ENCODE data around the gene PKLR. TPM values are rescaled to one million over a fixed set of nuclear protein-coding genes. Genes with fewer than 3 reads are reported as not detected.
A peak's percentile ranks its signal among the peaks of the same experiment; 100 is the strongest.

The PKLR gene
- total and polyA plus RNA-seq, 2 of the 8 experiments (the other 6 are each of a cell fraction or from before 2014, with no cell fraction given): 2.3 to 7.5 TPM

- no peak overlapping the region for H3K9ac ChIP-seq (replicated peaks in 1 of 4; ENCODE audit: extremely low read depth in 1 of 4, low read depth in 3 of 4, low read length in 3 of 4)
- no peak overlapping the region for H3K56ac ChIP-seq (replicated peaks; ENCODE audit: insufficient read length, low read depth, low read length)
- peaks cover 4 to 34% (median 17%) of the 10 kb centered on the region in 4 experiments; a peak in 6 of 8 replicates for H3K36me3 ChIP-seq (ENCODE audit: control insufficient read depth in 2 of 4, insufficient read depth in 4 of 4, low read length in 3 of 4)
- peak in 1 of 2 experiments; percentile 73 for DNase-seq (ENCODE audit: low read depth in 1 of 2, low spot score in 2 of 2)
- peaks cover 8 to 26% (median 14%) of the 10 kb centered on the region in 4 experiments; a peak in 6 of 7 replicates for H3K4me1 ChIP-seq (replicated peaks in 1 of 4; ENCODE audit: control insufficient read depth in 3 of 4, insufficient read depth in 4 of 4, low read length in 3 of 4)
- POLR2A ChIA-PET (ENCODE audit: partially characterized antibody): interaction anchor here (0.6 to 4.0 kb wide), 17 partner anchors 10 to 128 kb away, joined by 3 to 21 read pairs (median 4); partner anchors contain the start of genes CLK2, HCN3, MTX1 and SCAMP3
- CTCF ChIA-PET (ENCODE audit: partially characterized antibody): interaction anchor here (0.6 to 15.0 kb wide), 14 partner anchors 15 to 285 kb away, joined by 3 to 227 read pairs (median 5); partner anchors contain the start of genes ENTREP3, FDPS, HCN3 and PKLR
- no peak overlapping the region; the same call in 1 of the 2 replicates for H3K18ac ChIP-seq (ENCODE audit: extremely low read depth, low read length)
- WGBS, 2 experiments (ENCODE audit: extremely low coverage in 1 of 2, insufficient coverage in 1 of 2, insufficient read length in 1 of 2, insufficient replicate concordance in 2 of 2, low coverage in 1 of 2, low lambda C conversion rate in 2 of 2, missing lambda C conversion rate in 1 of 2): 5% methylated on average over 21 of the region's 28 CpGs; no CpG with 5 or more reads in 1 of the 2 experiments
- H3K27me3 ChIP-seq (replicated peaks in 1 of 4; ENCODE audit: control insufficient read depth in 3 of 4, extremely low read depth in 1 of 4, insufficient read depth in 3 of 4, low read length in 3 of 4): peaks cover 0 to 5% (median 3%) of the 10 kb centered on the region in 4 experiments; a peak in 4 of 7 replicates
- no peak overlapping the region for H2BK15ac ChIP-seq (ENCODE audit: low read length)
- H2AFZ ChIP-seq (ENCODE audit: low read length): no peak overlapping the region
- no peak for FAIRE-seq
- peaks cover 0 to 4% of the 10 kb centered on the region in 2 experiments; a peak in 1 of 4 replicates for H3K79me2 ChIP-seq (ENCODE audit: control insufficient read depth in 1 of 2, insufficient read depth in 2 of 2, low read length in 2 of 2)
- no peak overlapping the region for H3K14ac ChIP-seq (ENCODE audit: insufficient read length)
- H3K23me2 ChIP-seq (ENCODE audit: low read depth, low read length): peaks cover 16% of the 10 kb centered on the region; the same call in 1 of the 2 replicates
- peaks cover 8 to 18% of the 10 kb centered on the region in 2 experiments for H4K20me1 ChIP-seq (replicated peaks in 1 of 2; ENCODE audit: control insufficient read depth in 1 of 2, insufficient read depth in 2 of 2, low read length in 2 of 2)
- H2BK20ac ChIP-seq (ENCODE audit: low read length): no peak overlapping the region
- H2BK12ac ChIP-seq (ENCODE audit: low read depth, low read length): no peak overlapping the region
- no peak overlapping the region for H3K4ac ChIP-seq (replicated peaks; ENCODE audit: insufficient read length, low read depth, low read length)
- H2BK5ac ChIP-seq (ENCODE audit: low read depth, low read length): no peak overlapping the region
- TF ChIP-seq CREB1 (IDR thresholded peaks at IDR 0.05) (peak; percentile 45; the same call in 1 of the 2 replicates), POLR2A (IDR thresholded peaks at IDR 0.05; ENCODE audit: control extremely low read depth in 1 of 2, low read depth in 2 of 2, low read length in 2 of 2) (no peak), TCF12 (IDR thresholded peaks at IDR 0.05; ENCODE audit: low read depth, low read length) (no peak), POLR2AphosphoS5 (IDR thresholded peaks at IDR 0.05; ENCODE audit: low read depth, low read length) (no peak), RXRA (IDR thresholded peaks at IDR 0.05; ENCODE audit: insufficient read depth, low read depth, low read length) (no peak), KDM4A (IDR thresholded peaks at IDR 0.05; ENCODE audit: low read depth, low read length, severe bottlenecking) (peak; percentile 33), TBP (IDR thresholded peaks at IDR 0.05; ENCODE audit: low read depth, low read length) (no peak), ASH2L (IDR thresholded peaks at IDR 0.05; ENCODE audit: low read length) (no peak)
- H3K79me1 ChIP-seq (ENCODE audit: low read depth, low read length): peaks cover 4% of the 10 kb centered on the region
- no peak overlapping the region for H2AK5ac ChIP-seq (ENCODE audit: low read depth, low read length)
- no peak overlapping the region for H4K5ac ChIP-seq (ENCODE audit: insufficient read length, low read depth, low read length)
- peak overlapping the region; percentile 73 to 97 for H3K4me2 ChIP-seq (ENCODE audit: insufficient read depth in 1 of 2, low read depth in 2 of 2, low read length in 2 of 2)
- H3K23ac ChIP-seq (ENCODE audit: insufficient read length): no peak overlapping the region
- no peak overlapping the region for H3K27ac ChIP-seq (ENCODE audit: low read depth, low read length)
- H4K91ac ChIP-seq (replicated peaks; ENCODE audit: insufficient read length, low read length): no peak overlapping the region
- H3K9me3 ChIP-seq (ENCODE audit: insufficient read depth in 2 of 2, low read depth in 1 of 2, low read length in 1 of 2): no peaks in the 10 kb centered on the region
- H2BK120ac ChIP-seq (replicated peaks; ENCODE audit: low read depth, low read length): no peak overlapping the region
- peak overlapping the region; percentile 72 for H4K8ac ChIP-seq (ENCODE audit: extremely low read depth, insufficient read depth, low read length)
- peak overlapping the region; percentile 51 to 94 (median 84) for H3K4me3 ChIP-seq (ENCODE audit: extremely low read depth in 1 of 4, insufficient read depth in 2 of 4, low read depth in 3 of 4, low read length in 4 of 4)
Measured at GRCh38 chr1:155322571-155322952, 21.3 kb upstream of the PKLR start.

Data from H1 (cell line).